OCI-LY1 (cell line): ENCODE results near the gene USP3.

Experiments used
- H2AFZ ChIP-seq: fragments of 200-600 bp; sonication (generic), shearing (Covaris generic); 2 replicates; pipeline ENCODE4 v1.6.0; 2014; ENCODE audit warnings: antibody characterized with exemption, mild to moderate bottlenecking, low read length
- H3F3A ChIP-seq: fragments of 200-600 bp; sonication (generic), shearing (Covaris generic); 2 replicates; pipeline ENCODE4 v1.6.0; 2014; ENCODE audit warnings: mild to moderate bottlenecking, antibody characterized with exemption, low read length, moderate library complexity; ENCODE audit not compliant: insufficient read depth
- H3K27ac ChIP-seq: fragments of 200-600 bp; sonication (generic); 2 replicates; pipeline ENCODE4 v1.5.1; 2014; ENCODE audit warnings: low read length, mixed run types, mild to moderate bottlenecking, low read depth; ENCODE audit not compliant: poor library complexity, severe bottlenecking
- H3K27me3 ChIP-seq: fragments of 200-600 bp; sonication (generic); 2 replicates; pipeline ENCODE4 v1.6.0; 2014; ENCODE audit warnings: antibody characterized with exemption, mild to moderate bottlenecking, low read length, moderate library complexity; ENCODE audit not compliant: insufficient read depth
- H3K36me3 ChIP-seq: fragments of 200-600 bp; sonication (generic); 2 replicates; pipeline ENCODE4 v1.6.1; 2014; ENCODE audit warnings: mild to moderate bottlenecking, antibody characterized with exemption, low read length, moderate library complexity, mixed read lengths; ENCODE audit not compliant: insufficient read depth
- H3K4me1 ChIP-seq: fragments of 200-600 bp; sonication (generic); 2 replicates; pipeline ENCODE4 v1.5.1; 2014; ENCODE audit warnings: mild to moderate bottlenecking, low read length, moderate library complexity; ENCODE audit not compliant: insufficient read depth, severe bottlenecking
- H3K4me2 ChIP-seq: fragments of 200-600 bp; sonication (generic), shearing (Covaris generic); 2 replicates; pipeline ENCODE4 v1.6.1; 2014; ENCODE audit warnings: low read length
- H3K4me3 ChIP-seq: fragments of 200-600 bp; sonication (generic); 2 replicates; pipeline ENCODE4 v1.5.1; 2014; ENCODE audit warnings: low read length, low read depth, mild to moderate bottlenecking, mixed read lengths; ENCODE audit not compliant: poor library complexity, severe bottlenecking
- H3K79me2 ChIP-seq: fragments of 200-600 bp; shearing (Covaris generic); 2 replicates; pipeline ENCODE4 v1.6.1; 2016; ENCODE audit warnings: mixed run types, low read length, mixed read lengths; ENCODE audit not compliant: insufficient read depth
- H3K9ac ChIP-seq: fragments of 200-600 bp; sonication (generic), shearing (Covaris generic); 2 replicates; pipeline ENCODE4 v1.6.1; 2014; ENCODE audit warnings: mild to moderate bottlenecking, low read length, mixed read lengths
- H3K9me2 ChIP-seq: fragments of 200-600 bp; sonication (generic), shearing (Covaris generic); 2 replicates; pipeline ENCODE4 v1.6.1; 2014; ENCODE audit warnings: low read depth, mild to moderate bottlenecking, low read length, mixed read lengths
- H3K9me3 ChIP-seq: fragments of 200-600 bp; shearing (Covaris generic); 2 replicates; pipeline ENCODE4 v1.6.1; 2014; ENCODE audit warnings: low read length, mixed read lengths
- H4K20me1 ChIP-seq: fragments of 200-600 bp; sonication (generic), shearing (Covaris generic); 2 replicates; pipeline ENCODE4 v1.6.0; 2016; ENCODE audit warnings: mild to moderate bottlenecking, low read length; ENCODE audit not compliant: insufficient read depth
- CTCF ChIP-seq: fragments of 200-600 bp; sonication (generic), shearing (Covaris generic); IDR thresholded peaks from 2 replicates; pipeline ENCODE4 v1.5.1; 2017; ENCODE audit warnings: mild to moderate bottlenecking, antibody characterized with exemption, low read length, moderate library complexity, mixed read lengths
- EZH2 ChIP-seq: fragments of 200-600 bp; sonication (generic), shearing (Covaris generic); IDR thresholded peaks from 2 replicates; pipeline ENCODE4 v1.8.0; 2017; ENCODE audit warnings: borderline replicate concordance, mixed run types, mild to moderate bottlenecking, antibody characterized with exemption, low read length, moderate library complexity, mixed read lengths

The USP3 gene

GRCh38 chr15:63597038-63597790 lies 92.8 kb downstream of the USP3 start, which contains the start of gene FBXL22:
FBXL22 (plus strand) TSS chr15:63597387; CDS start chr15:63597393, 6 bp downstream.
- Histone ChIP-seq H3K27me3 (no peaks in the 10 kb centered on the region), H3F3A (0 out of 2 replicates have a peak, but pooled peaks cover 2% of the 10 kb centered on the region), H4K20me1 (no peaks in the 10 kb centered on the region), H3K79me2 (no peaks in the 10 kb centered on the region), H3K4me3 (peak within 1 kb of the TSS; percentile 8), H3K9me2 (no peaks in the 10 kb centered on the region), H3K9ac (peak within 1 kb of the TSS; percentile 22; the same call in 1 of the 2 replicates), H2AFZ (no peak within 1 kb of the TSS), H3K27ac (peak within 1 kb of the TSS; percentile 89), H3K9me3 (no peaks in the 10 kb centered on the region), H3K4me2 (peak within 1 kb of the TSS; percentile 41; the same call in 1 of the 2 replicates), H3K36me3 (peaks cover 21% of the 10 kb centered on the region), H3K4me1 (peaks cover 73% of the 10 kb centered on the region)
- TF ChIP-seq CTCF (no peak), EZH2 (no peak)

GRCh38 chr15:63597821-63598220 lies 93.4 kb downstream of the USP3 start:
- Histone ChIP-seq H3K9me3 (no peaks in the 10 kb centered on the region), H3K79me2 (no peaks in the 10 kb centered on the region), H3K4me2 (peak overlapping the region; percentile 41; the same call in 1 of the 2 replicates), H3K4me3 (peak overlapping the region; percentile 8), H3K4me1 (peaks cover 77% of the 10 kb centered on the region), H3K9ac (peak overlapping the region; percentile 22; the same call in 1 of the 2 replicates), H3F3A (0 out of 2 replicates have a peak, but pooled peaks cover 2% of the 10 kb centered on the region), H3K9me2 (no peaks in the 10 kb centered on the region), H3K36me3 (peaks cover 16% of the 10 kb centered on the region), H3K27ac (peak overlapping the region; percentile 89), H4K20me1 (no peaks in the 10 kb centered on the region), H2AFZ (no peak overlapping the region), H3K27me3 (no peaks in the 10 kb centered on the region)
- no peak for TF ChIP-seq CTCF
- TF ChIP-seq EZH2, result no peak

- no peaks in the 10 kb centered on the region for H3K79me2 ChIP-seq
- no peaks in the 10 kb centered on the region for H4K20me1 ChIP-seq
- H3K4me1 ChIP-seq, result peaks cover 84% of the 10 kb centered on the region
- H3K27me3 ChIP-seq, result no peaks in the 10 kb centered on the region
- H3K9ac ChIP-seq, result peak overlapping the region; percentile 87; the same call in 1 of the 2 replicates
- H3K4me3 ChIP-seq, result peak overlapping the region; percentile 70
- H3K9me3 ChIP-seq, result no peaks in the 10 kb centered on the region
- H3K36me3 ChIP-seq, result peaks cover 7% of the 10 kb centered on the region
- no peak for TF ChIP-seq CTCF
- no peak for TF ChIP-seq EZH2
- H3K4me2 ChIP-seq, result peak overlapping the region; percentile 75
- H3F3A ChIP-seq, result 0 out of 2 replicates have a peak, but pooled peaks cover 2% of the 10 kb centered on the region
- H3K9me2 ChIP-seq, result no peaks in the 10 kb centered on the region
- peak overlapping the region; percentile 89 for H3K27ac ChIP-seq
- no peak overlapping the region for H2AFZ ChIP-seq
Measured at GRCh38 chr15:63598473-63599400, 94.3 kb downstream of the USP3 start.
